Gastroesophageal sphincter (tissue), 3 donors: ENCODE data around the gene KIF26B.

Experiments
- EP300 ChIP-seq: sonication (generic); formaldehyde crosslinking; IDR thresholded peaks from one replicate; pipeline ENCODE4 v1.6.1; 2017; ENCODE audit warnings: antibody characterized with exemption, mild to moderate bottlenecking
- POLR2A ChIP-seq, 2 donors: fragments of 450-650 bp; IDR thresholded peaks; one replicate each; pipeline ENCODE4 v1.6.1; 2017; ENCODE audit warnings: antibody characterized with exemption in 2 of 2, mild to moderate bottlenecking in 2 of 2, moderate library complexity in 1 of 2
- TF ChIP-seq, protein P1 (sequence below), 4 experiments: fragments of 200-600 bp in 2 of 4; fragments of 450-650 bp in 2 of 4; sonication (generic) in 1 of 4; IDR thresholded peaks; one replicate each; pipeline ENCODE4 v1.5.1; 2017 to 2019; ENCODE audit warnings: antibody characterized with exemption in 4 of 4, mild to moderate bottlenecking in 2 of 4, moderate library complexity in 2 of 4

DNA sequence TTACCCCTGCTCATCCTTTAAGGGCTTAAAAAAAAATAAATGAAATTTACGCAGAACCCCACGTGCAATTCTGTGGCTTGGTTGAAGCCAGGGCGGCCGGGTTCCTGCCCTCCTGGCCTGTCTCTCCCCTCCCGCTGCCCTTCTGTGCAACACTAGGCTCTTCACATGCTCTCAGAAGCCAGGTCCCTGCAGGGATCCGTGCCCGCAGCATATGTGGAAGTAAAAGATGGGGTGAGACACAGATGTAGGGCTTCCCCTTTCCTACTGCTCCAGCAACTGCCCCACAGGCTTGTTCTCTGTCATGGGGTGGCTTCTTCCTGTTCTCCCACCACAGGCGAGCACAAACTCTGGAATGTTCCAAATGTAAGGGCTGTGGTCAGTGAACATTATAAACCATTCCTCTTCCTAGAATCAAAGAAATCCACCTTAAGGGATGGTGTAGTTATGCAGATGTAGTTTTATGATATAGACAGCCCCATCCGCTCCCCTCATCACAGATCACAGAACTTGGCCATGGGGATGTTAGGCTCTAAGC lies 535.4 kb downstream of the KIF26B start:
- TF ChIP-seq POLR2A (IDR thresholded peaks at IDR 0.05) (no peak), EP300 (no peak)
- TF ChIP-seq, protein P1, sequence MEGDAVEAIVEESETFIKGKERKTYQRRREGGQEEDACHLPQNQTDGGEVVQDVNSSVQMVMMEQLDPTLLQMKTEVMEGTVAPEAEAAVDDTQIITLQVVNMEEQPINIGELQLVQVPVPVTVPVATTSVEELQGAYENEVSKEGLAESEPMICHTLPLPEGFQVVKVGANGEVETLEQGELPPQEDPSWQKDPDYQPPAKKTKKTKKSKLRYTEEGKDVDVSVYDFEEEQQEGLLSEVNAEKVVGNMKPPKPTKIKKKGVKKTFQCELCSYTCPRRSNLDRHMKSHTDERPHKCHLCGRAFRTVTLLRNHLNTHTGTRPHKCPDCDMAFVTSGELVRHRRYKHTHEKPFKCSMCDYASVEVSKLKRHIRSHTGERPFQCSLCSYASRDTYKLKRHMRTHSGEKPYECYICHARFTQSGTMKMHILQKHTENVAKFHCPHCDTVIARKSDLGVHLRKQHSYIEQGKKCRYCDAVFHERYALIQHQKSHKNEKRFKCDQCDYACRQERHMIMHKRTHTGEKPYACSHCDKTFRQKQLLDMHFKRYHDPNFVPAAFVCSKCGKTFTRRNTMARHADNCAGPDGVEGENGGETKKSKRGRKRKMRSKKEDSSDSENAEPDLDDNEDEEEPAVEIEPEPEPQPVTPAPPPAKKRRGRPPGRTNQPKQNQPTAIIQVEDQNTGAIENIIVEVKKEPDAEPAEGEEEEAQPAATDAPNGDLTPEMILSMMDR (IDR thresholded peaks at IDR 0.05): no peak
